Stimulated activated CD4-positive, alpha-beta T cell treated with anti-CD3 and anti-CD28 coated beads, TNF-alpha, amount 100 ng/mL, for 4 hours (primary cell): ENCODE measurements around the gene MINDY4.

Experiments used
- DNase-seq, 3 experiments: peaks; one replicate each; pipeline ENCODE4 v3.0.0-alpha.2; 2020; ENCODE audit warnings: low read depth in 3 of 3

Gene MINDY4

DNA sequence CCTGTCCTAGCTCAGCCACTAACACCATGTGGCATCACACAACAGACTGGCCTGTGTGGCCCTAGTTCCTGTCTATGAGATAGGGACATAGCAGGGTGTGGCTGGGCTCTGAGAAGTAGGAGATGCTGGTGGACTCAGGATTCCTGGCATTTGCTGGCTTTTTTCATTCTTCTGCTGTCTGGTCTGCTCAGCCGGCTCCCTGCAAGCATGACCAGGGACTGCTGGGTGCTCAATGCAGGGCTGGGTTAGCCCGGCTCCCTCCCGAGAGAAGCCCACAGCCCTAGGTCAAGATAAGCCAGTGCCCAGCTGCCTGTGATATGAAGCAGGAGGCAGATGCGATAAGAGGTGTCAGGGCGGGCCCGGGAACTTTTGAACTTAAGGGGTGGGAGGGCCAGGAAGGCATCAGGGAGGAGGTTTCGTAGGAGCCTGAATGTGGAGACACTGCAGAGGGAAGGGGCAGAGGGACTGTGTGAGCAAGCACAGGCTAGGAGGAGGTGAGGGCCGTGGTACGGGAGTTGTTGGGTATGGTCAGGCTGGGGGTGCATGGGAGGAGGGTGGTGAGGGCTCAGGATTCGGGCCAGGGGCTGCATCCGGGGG is 143.9 kb downstream of the MINDY4 start:
- DNase-seq, result no peak

- DNase-seq, result no peak
Measured at GRCh38 chr7:30915751-30916150, 144.5 kb downstream of the MINDY4 start.

DNA sequence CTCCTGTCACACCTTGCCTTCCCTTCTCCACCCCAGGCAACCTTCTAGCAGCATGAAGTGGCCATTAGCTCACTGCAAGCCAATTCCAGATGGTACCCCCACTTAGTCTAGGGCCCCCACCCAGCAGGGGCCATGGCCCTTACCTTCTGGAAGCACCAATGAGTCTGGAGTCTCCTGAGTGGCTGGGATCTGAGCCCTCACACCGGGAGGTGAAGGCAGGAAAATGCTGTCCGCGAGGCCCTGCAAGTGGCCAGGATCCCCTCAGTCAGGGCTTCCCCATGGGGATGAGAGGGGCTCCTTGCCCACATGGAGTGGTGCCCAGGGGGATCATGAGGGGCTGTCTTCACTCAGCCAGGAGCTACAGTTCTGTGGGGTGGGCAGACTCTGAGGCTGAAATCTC is 145.0 kb downstream of the MINDY4 start:
- no peak for DNase-seq

DNA sequence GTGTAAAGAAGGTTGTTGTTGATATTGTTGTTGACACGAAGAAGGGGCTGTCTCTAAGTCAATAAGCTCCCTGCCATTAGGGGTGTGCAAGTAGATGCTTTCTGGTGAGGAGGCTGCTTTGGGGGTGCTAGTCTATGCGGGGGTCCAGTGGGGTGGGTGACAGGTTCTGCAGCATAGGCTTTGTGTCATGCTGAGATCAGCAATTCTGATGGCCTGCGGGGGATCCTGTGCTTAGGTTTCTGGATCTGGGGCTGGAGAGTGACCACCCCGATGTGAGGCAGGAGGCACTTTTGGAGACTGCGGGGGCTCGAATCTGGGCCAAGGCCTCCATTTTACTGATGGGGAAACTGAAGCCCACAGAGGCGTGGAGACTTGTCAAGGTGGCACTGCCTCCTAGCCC is 145.6 kb downstream of the MINDY4 start:
- DNase-seq, result no peak

- DNase-seq, result no peak
Measured at GRCh38 chr7:30917216-30917893, 146.1 kb downstream of the MINDY4 start.

- DNase-seq, result no peak
Measured at GRCh38 chr7:30918676-30919075, 147.5 kb downstream of the MINDY4 start.

GRCh38 chr7:30920021-30920583 is 148.9 kb downstream of the MINDY4 start:
- DNase-seq, result no peak

DNA sequence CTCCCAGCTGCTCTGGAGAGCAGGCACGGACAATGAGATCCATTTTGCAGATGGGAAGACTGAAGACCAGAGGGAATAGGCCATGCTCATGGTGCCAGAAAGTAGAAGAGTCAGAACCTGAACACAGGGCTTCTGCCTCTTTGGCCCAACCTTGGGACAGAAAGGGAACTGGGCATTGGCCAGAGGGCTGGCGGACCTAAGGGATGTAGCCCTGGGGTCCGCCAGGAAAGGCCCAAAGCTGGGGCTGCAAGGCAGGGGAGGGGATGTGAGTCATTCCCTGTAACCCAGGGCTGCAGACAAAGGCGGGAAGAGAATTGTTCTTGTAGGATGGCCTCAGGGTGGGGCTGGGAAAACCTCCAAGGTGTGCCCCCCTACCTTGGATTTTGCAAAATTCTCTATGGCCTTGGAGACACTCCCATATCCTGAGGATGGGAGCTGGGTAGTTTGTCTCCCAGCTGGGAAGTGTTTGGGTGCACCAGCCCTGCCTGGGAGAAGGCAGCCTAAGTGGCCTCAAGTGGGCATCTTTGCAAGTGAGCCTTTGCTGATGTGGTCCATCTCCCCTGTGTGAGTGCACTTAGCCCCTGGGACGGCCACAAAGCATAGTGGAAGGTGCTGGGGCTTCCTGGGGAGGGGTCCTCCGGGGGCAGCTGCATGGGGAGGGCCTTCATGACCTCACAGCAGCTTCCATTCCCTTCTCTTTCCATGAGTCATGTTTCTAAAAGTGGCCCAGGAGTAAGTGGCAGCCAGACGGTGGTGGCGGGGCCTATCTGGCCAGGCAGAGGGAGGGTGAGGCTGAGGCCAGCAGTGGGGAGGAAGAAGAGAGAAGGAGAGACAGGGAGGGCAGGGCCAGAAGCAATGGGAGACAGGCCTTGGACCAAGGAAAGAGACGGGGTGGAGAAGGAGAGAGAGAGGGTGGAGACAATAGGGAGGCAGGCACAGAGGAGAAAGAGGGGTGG is 149.6 kb downstream of the MINDY4 start:
- DNase-seq, result no peak

DNA sequence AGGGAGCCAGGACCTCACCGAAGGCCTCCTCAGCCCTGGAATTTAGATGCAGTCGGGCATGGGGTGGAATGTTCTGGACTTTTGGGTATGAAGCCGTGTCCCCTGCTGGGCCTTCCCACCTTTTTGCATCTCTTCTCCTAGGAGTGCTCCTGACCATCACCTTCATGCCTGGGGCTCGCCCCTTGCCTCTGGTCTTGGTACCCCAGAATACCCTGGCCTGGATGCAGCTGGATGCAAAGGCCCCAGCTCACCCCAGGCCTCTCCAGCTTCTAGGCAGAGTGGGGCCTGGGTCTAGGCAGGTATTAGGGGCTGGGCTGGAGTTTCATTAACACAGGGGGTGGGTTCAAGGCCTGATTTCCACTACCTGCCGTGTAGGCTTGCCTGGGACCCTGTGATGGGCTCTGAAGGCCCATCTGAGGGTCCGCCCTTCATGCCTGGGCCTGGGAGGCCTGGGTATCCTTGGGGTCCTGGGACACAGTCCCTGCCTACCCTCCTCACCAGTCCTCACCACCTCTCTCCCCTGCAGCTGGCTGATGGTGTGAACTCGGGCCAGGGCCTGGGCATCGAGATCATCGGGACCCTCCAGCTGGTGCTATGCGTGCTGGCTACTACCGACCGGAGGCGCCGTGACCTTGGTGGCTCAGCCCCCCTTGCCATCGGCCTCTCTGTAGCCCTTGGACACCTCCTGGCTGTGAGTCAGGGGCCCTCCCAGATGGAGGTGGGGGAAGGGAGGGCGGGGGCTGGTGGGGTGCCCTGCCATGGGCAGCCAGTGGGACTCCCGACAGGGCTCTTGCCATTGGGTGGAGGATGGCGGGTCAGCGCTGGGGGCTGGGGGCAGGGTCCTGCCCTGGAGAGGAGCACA is 150.6 kb downstream of the MINDY4 start:
- DNase-seq, result no peak

DNA sequence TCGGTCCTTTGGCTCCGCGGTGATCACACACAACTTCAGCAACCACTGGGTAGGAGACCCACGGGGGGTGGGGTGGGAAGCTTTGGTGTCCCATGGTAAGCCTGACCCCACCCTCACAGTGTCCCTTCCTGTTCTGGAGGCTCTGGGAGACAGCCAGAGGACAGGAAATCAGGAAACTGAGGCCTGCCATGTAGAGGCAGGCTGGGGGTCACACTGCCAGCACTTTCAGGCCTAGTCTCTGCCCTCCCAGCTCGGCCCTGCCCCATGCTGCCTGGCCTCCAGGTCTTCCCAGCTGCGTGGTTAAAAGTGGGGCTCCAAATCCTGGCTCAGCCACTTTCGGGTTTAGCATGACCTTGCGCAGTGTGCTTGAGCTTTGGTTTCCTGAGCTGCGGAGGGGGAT is 151.4 kb downstream of the MINDY4 start:
- no peak for DNase-seq

DNA sequence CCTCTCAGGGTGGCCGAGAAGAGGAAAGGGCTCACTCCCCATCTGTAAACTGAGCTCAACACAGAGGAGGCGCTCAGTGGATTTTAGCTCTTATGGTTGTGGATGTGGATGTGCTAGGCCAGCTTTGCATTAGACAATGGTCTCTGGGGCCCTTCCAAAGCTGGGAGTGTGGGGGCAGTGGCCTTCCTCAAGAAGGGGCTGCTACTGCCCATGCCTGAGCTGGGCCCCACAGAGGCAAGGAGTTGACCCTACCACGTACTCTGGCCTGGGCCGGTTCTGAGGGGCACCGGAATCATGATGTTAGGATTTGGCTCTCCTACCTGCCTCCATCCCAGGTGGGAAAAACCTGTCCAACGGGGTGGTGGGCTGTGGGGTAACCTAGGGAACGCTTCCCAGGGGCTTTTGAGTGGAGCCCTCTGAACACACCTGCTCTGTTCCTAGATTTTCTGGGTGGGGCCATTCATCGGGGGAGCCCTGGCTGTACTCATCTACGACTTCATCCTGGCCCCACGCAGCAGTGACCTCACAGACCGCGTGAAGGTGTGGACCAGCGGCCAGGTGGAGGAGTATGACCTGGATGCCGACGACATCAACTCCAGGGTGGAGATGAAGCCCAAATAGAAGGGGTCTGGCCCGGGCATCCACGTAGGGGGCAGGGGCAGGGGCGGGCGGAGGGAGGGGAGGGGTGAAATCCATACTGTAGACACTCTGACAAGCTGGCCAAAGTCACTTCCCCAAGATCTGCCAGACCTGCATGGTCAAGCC is 152.0 kb downstream of the MINDY4 start:
- DNase-seq, result no peak

GRCh38 chr7:30923774-30924413 is 152.7 kb downstream of the MINDY4 start:
- no peak for DNase-seq

DNA sequence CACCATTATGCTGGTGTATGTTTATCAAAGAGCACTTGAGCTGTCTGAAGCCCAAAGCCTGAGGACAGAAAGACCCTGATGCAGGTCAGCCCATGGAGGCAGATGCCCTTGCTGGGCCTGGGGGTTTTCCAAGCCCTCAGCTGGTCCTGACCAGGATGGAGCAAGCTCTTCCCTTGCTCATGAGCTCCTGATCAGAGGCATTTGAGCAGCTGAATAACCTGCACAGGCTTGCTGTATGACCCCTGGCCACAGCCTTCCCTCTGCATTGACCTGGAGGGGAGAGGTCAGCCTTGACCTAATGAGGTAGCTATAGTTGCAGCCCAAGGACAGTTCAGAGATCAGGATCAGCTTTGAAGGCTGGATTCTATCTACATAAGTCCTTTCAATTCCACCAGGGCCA is 153.4 kb downstream of the MINDY4 start:
- no peak for DNase-seq

DNA sequence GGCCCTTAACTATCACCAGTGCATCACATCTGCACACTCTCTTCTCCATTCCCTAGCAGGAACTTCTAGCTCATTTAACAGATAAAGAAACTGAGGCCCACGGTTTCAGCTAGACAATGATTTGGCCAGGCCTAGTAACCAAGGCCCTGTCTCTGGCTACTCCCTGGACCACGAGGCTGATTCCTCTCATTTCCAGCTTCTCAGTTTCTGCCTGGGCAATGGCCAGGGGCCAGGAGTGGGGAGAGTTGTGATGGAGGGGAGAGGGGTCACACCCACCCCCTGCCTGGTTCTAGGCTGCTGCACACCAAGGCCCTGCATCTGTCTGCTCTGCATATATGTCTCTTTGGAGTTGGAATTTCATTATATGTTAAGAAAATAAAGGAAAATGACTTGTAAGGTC is 153.9 kb downstream of the MINDY4 start:
- no peak for DNase-seq

DNA sequence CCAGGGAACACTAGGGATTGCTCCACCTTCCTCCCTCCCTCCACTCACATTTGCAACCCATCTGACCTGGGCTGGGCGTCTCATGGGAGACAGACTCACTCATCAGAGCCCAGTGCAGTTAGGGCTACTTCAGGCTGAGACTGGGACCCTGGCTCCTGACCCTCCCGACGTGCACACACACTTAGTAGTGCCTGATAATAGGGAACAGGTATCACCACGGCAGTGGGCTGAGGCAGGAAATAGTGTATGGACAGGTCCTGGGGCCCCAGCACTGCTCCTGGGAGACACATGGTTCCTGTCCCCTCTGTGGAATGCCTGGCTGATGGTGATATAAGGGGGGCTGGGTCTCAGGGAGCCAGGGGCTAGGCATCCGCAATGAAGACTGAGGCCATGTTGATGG is 154.7 kb downstream of the MINDY4 start:
- DNase-seq, result no peak

- no peak for DNase-seq
Measured at GRCh38 chr7:30926313-30926712, 155.1 kb downstream of the MINDY4 start.

DNA sequence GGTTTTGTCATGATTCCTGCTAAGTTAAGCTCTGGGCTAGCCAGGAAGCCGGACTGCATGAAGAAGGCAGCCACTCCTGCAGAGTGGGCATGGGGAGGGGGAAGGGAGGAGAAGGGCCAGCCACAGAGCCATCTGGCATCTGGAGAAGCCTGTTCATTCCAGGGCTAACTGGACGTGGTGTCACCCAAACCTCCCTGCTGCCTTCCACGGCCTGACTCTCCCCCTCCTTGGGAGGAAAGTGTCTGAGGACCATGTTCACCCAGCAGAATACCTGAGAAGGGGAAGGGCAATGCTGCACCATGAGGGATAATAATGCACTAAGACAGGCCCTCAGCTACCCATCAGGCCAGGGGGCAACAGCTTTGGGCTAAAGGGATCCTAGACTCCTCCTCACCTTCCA is 155.8 kb downstream of the MINDY4 start:
- DNase-seq, result no peak

DNA sequence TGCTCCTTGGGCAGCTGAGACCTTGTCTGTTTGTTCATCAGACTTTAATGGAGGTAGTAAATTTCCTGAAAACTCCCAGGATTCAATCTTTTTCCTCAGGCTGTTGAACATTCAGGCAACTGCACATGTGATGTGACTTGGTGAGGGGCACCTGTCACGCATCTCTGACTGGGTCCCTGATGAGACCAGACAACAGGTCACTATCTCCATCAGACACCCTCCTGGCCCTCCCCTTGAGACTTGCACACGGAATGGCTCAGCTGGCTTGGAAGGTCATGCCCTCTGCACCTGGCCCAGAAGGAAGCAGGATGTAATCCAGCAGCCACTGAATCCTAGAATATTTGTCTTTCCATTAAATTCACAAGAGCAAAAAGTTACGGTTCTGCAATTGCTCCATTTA is 156.3 kb downstream of the MINDY4 start:
- no peak for DNase-seq

DNA sequence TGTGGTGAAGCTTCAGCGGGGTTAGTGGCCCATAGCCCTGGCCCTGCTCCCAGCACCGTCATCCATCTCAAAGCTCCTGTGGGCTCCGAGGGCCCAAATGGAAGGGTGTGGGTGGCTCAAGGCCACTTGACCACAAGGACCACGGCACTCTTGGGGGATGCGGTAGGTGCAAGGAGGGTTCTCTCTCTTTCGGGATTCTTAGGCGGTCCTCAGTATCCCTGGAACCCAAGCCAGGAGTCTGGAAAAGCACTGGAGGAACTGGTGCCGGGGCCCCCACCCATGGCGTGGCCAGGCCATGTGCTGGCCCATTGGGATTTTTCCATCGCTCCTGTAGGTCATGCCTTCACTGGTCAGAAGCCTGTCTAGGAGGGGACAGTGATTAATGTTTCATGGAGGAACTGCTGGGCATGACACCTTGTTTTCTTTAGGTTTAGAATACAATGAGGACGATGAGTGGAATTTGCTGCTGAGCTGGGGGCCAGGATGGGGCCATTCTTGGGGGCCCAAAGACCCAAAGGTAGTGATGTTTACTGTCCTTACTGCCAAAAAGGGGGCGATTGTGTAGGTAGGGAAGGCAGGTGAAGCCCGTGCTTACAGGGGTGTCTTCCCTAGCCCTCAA is 157.1 kb downstream of the MINDY4 start:
- DNase-seq, result no peak

DNA sequence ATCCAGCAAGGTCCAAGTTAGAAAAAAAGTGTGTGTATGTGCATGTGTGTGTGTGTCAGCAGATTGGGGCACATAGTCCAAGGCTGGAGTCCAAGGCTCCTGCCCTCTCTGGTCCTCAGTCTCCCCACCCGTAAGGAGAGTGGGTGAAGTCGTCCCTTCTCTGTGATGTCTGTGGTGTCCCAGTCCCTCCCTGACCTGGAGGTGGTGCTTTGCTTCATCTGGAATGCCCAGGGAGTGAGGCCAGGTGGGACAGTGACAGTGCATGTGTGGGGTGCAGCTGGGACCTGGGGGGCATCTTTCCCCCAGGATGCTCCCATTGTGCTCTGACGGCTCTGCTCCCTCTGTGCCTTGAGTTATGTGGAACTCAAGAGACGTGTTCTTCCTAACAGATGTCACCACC is 158.5 kb downstream of the MINDY4 start:
- no peak for DNase-seq
